Retinal pigment epithelial cell (primary cell): ENCODE data around the gene WDR37.

Experiments used
- DNase-seq: peaks from one replicate; pipeline ENCODE4 v3.0.0-alpha.2; 2010; ENCODE audit warnings: low read depth
- H3K4me3 ChIP-seq: 2 replicates; pipeline ENCODE4 v1.5.1; 2011; ENCODE audit warnings: mild to moderate bottlenecking, low read length, control low read depth, moderate library complexity
- CTCF ChIP-seq: conservative IDR thresholded peaks from 2 replicates; pipeline ENCODE4 v1.5.1; 2011; ENCODE audit warnings: low read depth, low read length, control low read depth, inconsistent platforms

The WDR37 gene

GRCh38 chr10:1171182-1171581 lies 115.0 kb downstream of the WDR37 start:
- no peak for TF ChIP-seq CTCF
- no peak overlapping the region for H3K4me3 ChIP-seq
- no peak for DNase-seq

GRCh38 chr10:1171586-1171985 lies 115.4 kb downstream of the WDR37 start:
- no peak for DNase-seq
- TF ChIP-seq CTCF: no peak
- H3K4me3 ChIP-seq: no peak overlapping the region

- H3K4me3 ChIP-seq: no peak overlapping the region
- TF ChIP-seq CTCF: no peak
- no peak for DNase-seq
These were observed 116.2 kb downstream of the WDR37 start for GRCh38 chr10:1172256-1172984.

- no peak overlapping the region for H3K4me3 ChIP-seq
- no peak for TF ChIP-seq CTCF
- DNase-seq: no peak
These were observed 116.9 kb downstream of the WDR37 start for GRCh38 chr10:1173091-1173490.

- no peak overlapping the region for H3K4me3 ChIP-seq
- no peak for TF ChIP-seq CTCF
- no peak for DNase-seq
These were observed 117.8 kb downstream of the WDR37 start for GRCh38 chr10:1174022-1174421.

GRCh38 chr10:1175956-1176565 lies 119.9 kb downstream of the WDR37 start:
- no peak for DNase-seq
- no peak overlapping the region for H3K4me3 ChIP-seq
- TF ChIP-seq CTCF: no peak

- DNase-seq: no peak
- no peak overlapping the region for H3K4me3 ChIP-seq
- TF ChIP-seq CTCF: no peak
These were observed 121.8 kb downstream of the WDR37 start for GRCh38 chr10:1177936-1178335.
